HEK293 (cell line): Measurements from ENCODE around the gene CFAP70.

ENCODE experiments used
- REST ChIP-seq: fragments of 450-650 bp; formaldehyde crosslinking; IDR thresholded peaks from 2 replicates; pipeline ENCODE4 v1.5.1; 2016; ENCODE audit warnings: missing biosample characterization, missing genetic modification characterization
- ZNF155 ChIP-seq: fragments of 450-650 bp; formaldehyde crosslinking; IDR thresholded peaks from 2 replicates; pipeline ENCODE4 v1.5.1; 2016; ENCODE audit warnings: missing biosample characterization, missing genetic modification characterization
- ZNF362 ChIP-seq: fragments of 450-650 bp; formaldehyde crosslinking; IDR thresholded peaks from 2 replicates; pipeline ENCODE4 v1.5.1; 2016; ENCODE audit warnings: missing biosample characterization, missing genetic modification characterization
- ZNF792 ChIP-seq: fragments of 450-650 bp; formaldehyde crosslinking; IDR thresholded peaks from 2 replicates; pipeline ENCODE4 v1.5.1; 2016; ENCODE audit warnings: missing biosample characterization, missing genetic modification characterization
- TF ChIP-seq, protein P1 (sequence below): fragments of 450-650 bp; formaldehyde crosslinking; IDR thresholded peaks from 2 replicates; pipeline ENCODE4 v1.5.1; 2016; ENCODE audit warnings: missing biosample characterization, missing genetic modification characterization

DNA sequence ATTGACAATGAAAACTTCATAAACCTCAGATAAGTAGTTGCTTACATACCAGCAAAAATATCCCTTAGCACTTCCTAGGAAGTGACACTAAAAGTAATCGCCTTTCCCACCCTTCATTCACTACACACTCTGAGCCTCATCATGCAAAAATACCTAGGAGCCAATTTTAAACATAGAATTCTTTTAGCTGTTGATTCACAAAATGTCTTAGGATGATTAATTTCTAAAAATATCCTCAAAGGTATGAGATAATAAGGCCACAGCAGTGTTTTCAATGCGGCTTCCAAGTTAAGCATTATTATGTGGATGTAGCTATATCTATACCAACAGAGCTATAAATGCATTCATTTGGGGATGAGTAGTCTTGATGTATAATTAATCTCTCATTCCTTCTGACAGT, 124.8 kb downstream of the CFAP70 start:
- TF ChIP-seq, protein P1, sequence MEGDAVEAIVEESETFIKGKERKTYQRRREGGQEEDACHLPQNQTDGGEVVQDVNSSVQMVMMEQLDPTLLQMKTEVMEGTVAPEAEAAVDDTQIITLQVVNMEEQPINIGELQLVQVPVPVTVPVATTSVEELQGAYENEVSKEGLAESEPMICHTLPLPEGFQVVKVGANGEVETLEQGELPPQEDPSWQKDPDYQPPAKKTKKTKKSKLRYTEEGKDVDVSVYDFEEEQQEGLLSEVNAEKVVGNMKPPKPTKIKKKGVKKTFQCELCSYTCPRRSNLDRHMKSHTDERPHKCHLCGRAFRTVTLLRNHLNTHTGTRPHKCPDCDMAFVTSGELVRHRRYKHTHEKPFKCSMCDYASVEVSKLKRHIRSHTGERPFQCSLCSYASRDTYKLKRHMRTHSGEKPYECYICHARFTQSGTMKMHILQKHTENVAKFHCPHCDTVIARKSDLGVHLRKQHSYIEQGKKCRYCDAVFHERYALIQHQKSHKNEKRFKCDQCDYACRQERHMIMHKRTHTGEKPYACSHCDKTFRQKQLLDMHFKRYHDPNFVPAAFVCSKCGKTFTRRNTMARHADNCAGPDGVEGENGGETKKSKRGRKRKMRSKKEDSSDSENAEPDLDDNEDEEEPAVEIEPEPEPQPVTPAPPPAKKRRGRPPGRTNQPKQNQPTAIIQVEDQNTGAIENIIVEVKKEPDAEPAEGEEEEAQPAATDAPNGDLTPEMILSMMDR (tag by site-specific recombination): no peak
- TF ChIP-seq REST (tag by site-specific recombination): no peak
- no peak for TF ChIP-seq ZNF155 (tag by site-specific recombination)
- TF ChIP-seq ZNF362: no peak
- no peak for TF ChIP-seq ZNF792 (tag by site-specific recombination)
